GM21528 (cell line): Measurements from ENCODE around the gene AQP3.
"Not testable (repeated sequence)": the region's sequence is repeated elsewhere in the genome, so short reads cannot be mapped to it uniquely, and the experiment has no call there.

Experiments
- ATAC-seq: cut with Tn5 transposase; IDR thresholded peaks from one replicate; pipeline ENCODE4 v1.9.1; 2021; ENCODE audit warnings: mild to moderate bottlenecking, moderate library complexity; ENCODE audit not compliant: unreplicated experiment, low FRiP score

Gene AQP3

DNA sequence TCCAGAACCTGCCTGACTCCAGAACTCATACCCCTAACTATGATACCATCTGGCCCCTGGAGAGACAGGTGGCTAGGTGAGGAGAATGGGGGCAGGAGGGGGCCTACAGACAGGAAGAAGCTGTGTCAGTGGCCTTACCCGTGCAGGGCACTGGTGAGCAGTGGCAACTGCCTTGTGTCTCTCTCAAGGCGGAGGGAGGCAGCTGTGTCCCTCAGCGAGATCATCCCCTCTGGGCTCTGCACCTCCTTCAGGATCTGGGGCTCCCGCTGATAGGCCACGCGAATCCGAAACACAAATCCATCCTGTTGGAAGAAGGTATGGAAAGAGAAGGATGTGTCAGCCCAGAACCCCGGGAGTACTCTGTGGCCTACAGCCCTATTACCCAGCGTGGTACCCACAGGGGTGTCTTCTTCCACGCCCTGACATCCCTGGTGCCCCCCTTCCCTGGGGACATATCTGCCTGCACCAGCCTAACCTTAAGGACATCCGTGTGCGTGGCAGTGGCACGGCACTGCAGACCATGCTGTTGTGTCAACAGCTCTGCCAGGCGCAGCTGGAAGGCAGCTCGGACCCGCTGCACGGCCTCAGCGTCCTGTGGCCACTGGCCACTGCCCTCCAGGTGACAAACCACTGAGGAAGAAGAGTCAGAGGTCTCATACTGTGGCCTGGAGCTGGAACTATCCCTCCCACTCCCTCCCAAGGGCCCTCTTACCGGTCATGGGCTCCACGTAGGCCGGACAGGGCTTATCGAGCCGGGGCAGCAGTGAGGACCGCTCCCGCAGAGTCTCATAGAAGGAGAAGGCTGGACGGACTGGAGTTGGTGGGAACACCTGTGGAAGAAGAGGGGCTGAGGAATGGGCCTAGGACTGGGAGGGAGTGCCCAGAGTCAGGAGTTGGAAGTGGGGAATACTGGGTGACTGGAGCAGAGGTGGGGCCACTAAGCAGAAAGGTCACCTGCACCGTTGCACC lies 18.5 kb upstream of the AQP3 start:
- ATAC-seq: no peak

DNA sequence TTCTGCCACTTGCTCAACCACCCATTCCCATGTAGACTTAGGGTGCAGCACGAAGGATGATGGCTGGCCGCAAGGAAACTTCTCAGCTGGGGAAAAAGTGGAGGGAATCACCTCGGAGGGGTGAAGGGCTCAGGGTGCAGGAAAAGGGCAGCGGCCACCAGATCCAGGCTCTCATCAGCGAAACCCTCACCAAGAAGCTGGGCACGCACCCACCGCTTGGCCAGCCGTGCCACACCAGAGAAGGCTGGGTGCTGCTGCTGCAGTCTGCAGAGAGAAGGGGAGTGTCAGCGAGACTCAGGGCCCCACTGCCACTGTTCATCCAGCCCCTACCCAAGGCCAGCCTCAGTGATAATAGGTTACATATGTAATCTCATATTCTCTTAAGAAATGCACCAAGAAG lies 17.7 kb upstream of the AQP3 start:
- no peak for ATAC-seq

DNA sequence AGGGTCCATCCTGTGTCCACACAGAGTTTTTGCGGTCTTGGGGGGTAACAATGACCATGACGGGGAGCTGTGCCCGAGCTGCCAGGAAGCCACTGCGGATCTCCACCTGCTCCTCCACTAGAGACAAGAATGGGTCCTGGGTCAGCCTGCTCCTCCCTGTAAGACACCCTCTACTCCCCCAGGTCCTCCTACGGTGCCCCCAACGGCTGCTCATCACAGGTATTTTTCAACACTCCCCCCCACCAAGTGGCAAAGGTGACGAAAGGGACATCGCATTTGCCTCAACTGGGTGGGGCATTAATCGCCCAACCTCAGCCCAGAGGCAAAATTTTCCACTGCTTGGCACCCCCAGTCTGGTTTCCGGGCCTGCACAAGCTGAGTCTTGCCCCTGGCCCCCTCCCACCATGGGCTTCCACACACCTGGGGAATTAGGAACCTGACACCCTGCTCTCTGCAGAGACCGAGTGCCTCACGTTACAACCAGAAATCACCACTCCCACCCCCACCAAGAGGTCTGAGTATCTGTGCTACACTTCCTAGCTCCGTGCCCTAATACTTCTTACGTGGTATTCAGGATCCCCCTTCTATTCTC lies 16.7 kb upstream of the AQP3 start:
- ATAC-seq: no peak

DNA sequence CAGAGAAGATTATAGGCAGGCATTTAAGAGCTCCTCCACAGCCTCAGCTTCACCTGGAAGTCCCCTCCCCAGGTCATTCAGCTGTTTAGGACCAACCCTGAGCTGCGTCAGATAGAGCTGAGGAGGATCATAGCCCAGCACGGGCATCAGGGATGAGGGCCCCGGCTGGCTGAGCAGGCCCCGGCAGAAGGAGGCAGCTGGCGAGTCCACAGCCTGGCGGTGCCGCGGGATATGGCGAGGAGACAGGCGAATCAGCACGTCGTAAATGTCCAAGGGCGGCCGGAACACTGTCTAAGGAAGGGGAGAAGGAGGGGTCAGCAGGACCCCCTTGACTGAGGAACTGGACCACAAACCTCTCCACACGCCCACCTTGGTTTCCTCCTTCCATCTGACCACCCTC lies 15.8 kb upstream of the AQP3 start:
- ATAC-seq: no peak

DNA sequence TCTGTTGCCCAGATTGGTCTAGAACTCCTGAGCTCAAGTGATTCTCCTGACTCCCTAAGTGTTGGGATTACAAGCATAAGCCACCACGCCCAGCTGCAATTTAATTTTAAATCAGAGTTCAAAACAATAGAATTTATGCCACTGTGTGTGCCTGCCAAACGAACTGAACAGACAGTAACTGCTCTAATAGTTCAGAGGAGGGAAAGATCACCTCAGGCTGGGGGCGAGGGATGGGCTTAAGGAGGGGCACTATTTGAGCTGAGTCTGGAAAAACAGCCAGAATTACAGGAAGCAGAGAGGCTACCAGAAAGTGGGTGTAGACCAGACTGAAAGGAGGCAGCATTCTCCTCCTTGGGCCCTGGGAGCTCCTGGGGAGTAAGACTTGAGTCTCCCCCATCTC lies 14.1 kb upstream of the AQP3 start:
- ATAC-seq: no peak

DNA sequence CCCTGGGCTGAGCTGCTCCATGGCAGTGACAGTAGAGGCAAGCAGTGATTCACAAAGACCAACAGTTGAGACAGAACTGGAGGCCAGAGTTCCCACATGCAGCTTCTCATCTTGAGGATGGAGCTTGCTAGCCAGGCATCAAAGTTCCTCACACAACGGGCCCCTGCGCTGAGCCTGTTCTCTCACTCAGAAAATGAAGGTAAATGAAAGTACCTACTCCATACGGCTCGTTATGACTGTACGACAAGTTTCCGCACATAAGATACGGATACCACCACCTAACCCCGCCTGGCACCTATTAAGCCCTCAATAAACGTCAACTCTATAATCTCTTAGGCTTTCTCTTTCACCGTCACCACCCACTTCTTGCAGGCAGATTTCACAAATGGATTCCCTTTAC lies 13.5 kb upstream of the AQP3 start:
- no peak for ATAC-seq

DNA sequence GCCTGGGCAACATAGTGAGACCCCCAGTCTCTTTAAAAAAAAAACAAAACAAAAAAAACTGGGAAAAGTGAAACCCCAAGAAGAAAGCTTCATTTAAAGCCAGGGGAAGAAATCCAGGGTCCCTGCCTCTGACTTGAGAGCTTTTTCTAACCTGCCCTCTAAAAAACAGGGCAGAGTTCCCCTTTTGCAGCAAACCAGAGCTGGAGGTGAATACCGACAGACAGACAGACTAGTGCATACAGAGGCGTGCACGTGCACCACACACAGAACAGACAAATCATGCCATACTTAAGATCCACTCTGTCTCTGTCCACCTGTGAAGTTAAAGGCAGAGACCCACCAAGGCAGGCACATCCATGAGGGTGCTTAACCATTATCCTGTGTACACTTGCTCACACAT lies 11.7 kb upstream of the AQP3 start:
- ATAC-seq: no peak

DNA sequence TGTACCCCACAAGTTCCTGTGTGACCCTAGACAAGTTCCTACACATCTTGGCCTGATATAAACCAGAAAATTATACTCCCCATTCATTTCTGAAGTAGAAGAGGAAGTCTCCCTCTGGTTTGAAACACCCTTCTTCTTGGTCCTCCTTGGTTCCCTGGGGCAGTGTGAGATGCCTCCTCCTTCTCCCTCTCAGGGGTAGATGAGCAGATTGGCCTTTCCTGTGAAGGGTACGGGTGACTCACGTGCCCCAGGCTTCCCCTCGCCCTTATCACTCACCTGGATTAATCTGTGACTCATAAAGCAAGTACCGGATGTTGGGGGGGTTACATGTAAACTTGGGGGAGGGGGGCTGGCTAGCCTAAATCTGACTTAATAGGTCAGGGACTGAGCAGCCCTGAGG lies 11.1 kb upstream of the AQP3 start:
- no peak for ATAC-seq

DNA sequence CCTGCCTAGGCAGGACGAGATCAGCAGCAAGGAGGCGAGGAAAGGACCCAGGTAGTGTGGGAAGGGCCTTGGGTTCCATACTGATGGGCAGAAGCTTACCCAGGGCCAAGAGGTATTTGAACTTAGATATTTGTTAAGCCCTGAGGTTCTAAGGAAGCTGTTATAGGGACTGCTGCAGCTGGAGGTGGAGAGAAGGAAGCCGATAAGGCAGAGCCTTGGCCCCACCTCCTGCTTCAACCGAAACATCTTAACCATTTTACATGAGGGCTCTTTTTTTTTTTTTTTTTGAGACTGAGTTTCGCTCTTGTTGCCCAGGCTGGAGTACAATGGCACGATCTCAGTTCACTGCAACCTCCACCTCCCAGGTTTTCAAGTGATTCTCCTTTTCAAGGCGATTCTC lies 8.6 kb upstream of the AQP3 start:
- ATAC-seq: no peak

DNA sequence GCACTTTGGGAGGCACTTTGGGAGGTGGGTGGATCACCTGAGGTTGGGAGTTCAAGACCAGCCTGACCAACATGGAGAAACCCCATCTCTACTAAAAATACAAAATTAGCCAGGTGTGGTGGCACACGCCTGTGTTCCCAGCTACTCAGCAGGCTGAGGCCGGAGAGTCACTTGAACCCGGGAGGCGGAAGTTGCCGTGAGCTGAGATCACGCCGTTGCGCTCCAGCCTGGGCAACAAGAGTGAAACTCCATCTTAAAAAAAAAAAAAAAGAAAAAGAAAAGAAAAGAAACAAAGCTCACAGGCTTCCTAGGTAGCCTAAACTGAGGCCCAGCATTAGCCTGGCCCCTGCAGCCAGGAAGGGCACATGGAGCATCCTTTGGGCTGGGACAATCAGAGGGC lies 8.1 kb upstream of the AQP3 start:
- ATAC-seq: not testable (repeated sequence)

DNA sequence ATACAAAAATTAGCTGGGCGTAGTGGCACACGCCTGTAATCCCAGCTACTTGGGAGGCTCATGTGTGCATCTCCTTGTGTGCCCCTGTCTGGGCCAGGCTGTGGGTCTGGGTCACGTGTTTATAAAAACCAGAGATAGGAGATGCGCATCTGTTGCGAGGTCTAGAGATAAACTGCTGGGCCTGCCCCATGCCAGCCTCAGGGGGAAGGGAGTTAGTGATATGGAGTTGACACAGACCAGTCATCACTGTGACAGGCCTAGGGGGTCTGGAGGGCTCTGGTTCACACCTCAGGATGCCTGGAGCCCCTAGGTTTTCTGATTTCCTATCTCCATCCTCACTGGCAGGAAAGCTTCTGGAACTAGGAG lies 7.3 kb upstream of the AQP3 start:
- ATAC-seq: not testable (repeated sequence)

DNA sequence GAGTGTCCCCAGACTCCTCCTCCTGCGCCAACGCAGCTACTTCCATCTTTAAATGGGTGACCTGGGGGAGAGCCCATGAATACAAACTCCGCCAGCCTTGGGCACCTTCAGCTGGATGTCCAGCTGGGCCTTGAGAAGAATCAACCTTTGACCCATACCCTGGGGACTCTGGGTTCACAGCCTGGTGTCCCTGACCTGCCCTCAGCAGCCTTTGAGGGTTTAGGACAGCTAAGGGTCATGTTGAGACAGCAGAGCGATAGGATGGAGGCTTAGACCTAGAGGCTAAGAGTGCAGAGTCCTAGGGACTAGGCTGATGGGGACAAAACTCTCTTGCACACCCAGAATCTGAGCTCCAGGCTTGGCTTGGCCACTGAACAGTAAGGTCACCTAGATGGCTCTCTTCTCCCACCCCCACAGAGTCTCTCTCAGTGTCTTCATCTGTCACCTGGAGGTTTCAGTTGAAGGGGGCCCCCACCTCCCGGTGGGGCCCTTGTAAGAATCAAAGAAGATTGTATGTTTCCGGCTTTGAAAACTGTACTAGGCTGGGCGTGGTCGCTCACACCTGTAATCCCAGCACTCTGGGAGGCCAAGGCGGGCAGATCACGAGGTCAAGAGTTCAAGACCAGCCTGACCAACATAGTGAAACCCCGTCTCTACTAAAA lies 6.7 kb upstream of the AQP3 start:
- no peak for ATAC-seq

DNA sequence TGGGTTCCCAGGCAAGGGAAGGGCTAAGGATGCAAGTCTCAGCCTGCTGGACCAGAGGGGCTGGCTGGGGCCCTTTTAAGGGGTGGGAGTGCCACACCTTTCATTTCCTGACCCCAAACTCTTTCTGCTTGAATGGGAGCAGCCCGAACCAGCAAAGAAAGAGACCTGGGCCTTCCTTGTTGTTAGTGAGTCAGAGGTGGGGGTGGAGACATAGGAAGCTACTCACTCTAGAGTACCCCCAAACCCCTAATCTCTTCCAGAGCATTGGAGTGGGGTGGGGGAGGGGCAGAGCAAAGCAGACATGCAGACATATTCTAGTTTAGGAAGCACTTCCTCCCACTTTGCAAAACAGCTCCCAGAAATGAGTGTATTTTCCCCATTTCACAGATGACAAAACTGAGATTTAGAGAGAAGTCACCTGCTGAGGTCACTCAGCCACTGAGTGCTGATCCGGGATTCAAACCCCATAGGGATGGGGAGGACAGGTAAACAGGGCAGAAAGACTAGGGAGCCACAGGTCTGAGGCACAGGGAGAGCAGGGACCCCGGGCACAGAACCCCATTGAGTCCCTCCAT lies 6.0 kb upstream of the AQP3 start:
- no peak for ATAC-seq

DNA sequence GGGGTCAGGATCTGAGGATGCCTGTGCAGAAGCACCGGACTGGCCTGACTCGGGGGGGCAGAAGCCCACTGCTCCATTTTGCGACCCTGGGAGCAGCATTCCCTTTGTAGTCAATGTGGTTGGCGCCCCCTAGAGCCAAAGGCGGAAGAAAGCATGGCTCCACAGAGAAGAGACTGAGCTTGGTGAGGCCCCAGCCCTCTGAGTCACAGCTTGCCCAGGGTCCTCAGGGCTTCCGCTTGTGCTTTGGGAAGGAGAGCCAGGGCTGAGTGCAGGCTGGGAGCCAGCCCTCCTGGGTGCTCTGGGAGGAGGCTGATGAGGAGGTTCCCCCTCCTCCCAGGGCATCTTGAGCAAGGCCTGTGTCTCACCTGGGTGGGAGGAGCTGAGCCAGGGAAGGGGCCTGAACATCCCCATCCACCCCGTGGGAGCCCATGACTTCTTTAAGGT lies 5.5 kb upstream of the AQP3 start:
- no peak for ATAC-seq

DNA sequence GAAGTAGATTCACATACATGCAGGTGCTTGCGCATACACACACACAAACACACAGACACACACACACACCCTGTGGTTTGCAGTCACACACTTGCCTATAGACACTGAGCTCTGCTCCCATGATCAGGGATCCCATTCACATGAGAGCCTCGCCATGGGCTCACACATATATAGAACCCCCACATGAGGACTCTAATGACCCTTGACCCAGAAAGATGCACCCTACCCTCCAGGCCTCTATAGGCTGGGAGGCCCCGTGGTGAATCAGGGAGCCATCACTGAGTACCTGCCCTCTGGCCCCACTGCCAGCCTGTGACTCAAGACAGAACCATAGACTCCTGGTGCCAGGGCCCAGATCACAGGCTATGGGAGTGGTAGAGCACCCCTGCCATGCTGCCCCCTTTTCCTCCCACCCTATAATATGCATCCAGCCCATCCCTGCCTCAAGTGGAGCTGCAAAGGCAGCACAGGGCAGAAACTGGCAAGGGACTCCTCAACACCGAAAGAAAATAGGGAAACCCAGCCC lies 3.3 kb upstream of the AQP3 start:
- ATAC-seq: no peak

DNA sequence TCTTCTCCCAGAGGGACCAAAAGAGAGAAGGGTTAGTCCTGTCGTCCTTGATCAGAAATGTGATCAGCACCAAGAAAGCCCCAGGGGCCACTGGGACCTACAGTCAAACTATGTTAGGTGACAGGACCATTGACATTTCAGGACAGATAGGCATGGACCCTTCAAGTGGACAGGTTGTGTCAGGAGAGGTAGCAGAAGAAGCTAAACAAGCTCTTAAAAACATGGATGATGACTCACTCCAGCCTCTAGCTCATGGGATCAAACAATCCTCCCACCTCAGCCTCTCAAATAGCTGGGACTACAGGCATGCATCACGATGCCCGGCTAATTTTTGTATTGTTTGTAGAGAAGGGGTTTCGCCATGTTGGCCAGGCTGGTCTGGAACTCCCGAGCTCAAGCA lies 2.3 kb upstream of the AQP3 start:
- ATAC-seq: no peak

DNA sequence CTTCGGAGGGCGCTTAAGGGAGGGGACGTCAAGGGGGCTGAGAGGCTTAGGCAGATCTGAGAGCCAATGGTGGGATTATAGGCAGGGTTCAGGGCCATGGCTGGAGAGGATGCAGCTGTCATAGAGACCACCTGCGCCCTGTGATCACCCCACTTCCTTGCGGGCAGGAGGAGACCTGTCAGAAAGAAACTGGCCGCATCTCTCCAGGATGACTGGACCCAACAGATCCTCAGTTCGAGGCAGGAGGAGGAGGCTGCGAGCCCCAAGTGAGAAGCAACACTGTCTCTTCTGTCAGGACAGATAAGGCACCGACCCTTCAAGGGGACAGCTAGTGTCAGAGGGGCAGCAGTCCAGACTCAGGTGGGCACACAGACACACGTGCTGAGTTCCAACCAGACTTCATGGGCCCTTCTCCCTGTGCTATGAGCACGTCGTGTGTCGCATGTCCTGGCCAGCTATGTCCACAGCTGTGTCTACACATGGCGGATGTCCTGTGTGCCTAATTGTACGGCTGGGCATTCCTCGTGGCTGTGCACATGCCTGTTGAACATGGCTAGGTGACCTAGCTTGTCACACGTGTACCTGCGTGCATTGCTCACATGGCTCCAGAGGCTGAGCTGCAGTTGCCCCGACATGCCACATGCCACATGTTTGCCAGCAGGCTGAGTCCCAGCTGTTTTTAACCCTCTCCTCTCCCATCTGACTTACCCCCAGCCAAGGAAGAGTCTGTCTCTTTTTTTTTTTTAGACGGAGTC lies 583 bp upstream of the AQP3 start:
- ATAC-seq: no peak

DNA sequence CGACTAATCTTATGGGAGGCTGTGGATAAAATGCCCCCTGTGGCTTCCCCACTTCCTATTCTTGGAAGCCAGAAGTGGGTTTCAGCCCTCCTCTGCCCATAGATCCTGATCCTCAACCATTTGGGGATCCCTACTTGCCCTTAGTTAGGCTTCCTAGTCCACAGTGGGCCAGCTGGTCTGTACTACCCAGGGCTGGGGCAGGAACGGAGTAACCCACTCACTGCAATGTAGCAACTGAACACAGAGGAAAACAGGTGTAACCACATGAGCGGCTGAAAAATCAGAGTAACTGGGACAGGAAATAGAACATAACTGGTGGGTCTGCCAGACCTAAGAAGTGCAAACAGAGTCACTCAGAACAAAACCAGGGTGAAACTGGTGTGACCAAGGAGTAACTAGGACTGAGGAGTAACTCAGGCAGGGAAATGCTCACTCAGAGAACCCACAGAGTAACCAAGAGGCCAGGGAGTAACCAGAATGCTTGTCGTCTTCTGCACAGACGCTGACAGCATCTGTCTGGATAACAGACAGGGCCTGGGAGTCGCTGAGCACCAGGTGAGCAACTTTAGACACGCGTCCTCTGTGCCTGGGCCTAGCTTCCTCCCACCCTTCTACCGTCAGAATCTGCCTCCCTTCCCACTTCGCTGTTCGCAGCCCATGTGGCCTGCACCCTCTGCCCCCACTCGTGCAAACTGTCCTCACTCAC lies 1.0 kb downstream of the AQP3 start:
- peak; percentile 83 for ATAC-seq

DNA sequence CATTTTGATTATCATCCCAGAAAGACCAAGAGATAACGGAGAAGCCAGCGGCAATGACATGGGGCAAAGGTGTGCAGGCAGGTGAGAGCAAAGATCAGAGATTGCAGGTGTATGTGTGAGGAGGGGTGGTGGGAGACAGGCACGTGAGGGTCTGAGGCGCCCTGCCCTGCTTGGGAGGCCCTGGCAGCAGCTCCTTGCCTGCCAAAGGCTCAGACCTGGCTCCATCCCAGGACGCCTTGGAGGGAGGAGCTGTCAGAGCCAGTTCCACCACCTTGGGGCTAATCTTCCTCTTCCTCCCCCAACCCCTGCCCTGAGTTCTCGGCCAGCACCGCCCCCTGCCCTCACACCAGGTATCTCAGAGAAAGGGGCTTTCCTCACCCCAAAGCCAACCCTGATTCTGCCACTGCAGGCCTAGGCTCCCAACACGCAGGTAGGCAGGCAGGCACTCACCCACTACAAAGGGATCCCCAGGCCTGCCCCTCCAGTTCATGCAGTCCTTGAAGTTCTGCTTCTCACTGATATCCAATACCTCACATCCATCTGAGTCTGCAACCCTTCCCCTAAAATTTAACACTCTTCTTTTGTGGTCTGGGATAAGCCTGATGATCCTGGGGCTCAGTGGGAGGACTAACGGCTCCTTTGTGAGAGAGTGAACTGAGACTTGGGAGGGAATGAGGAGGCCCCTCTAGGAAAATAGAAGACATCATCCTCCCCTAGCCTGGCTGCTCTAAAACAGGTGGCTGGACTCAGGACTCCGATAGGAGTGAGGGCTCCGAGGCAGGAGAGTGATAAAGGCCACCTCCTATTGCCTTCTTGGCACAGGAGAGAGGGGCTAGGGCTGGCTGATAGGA lies 1.8 kb downstream of the AQP3 start:
- ATAC-seq: no peak
